Liver (tissue), 9 donors: ENCODE measurements around the gene FOXO3. TPM values are rescaled to one million over a fixed set of nuclear protein-coding genes. Genes with fewer than 3 reads are reported as not detected.
A peak's percentile ranks its signal among the peaks of the same experiment; 100 is the strongest.

Experiments
- DNase-seq: peaks from one replicate; pipeline ENCODE4 v3.0.0-alpha.2; 2017; ENCODE audit warnings: low spot score
- H3K27ac ChIP-seq, 2 donors: one replicate each; pipeline ENCODE4 v1.7.0; 2013; ENCODE audit warnings: inconsistent platforms in 2 of 2, low read length in 2 of 2, control low read depth in 1 of 2, low read depth in 1 of 2, mild to moderate bottlenecking in 1 of 2
- H3K27me3 ChIP-seq, 4 donors: one replicate each; pipeline versions ENCODE4 v1.6.1 to v1.7.0; 2013; ENCODE audit warnings: low read length in 3 of 4, inconsistent platforms in 1 of 4, mild to moderate bottlenecking in 1 of 4, moderate library complexity in 1 of 4; ENCODE audit not compliant: control insufficient read depth in 4 of 4, insufficient read depth in 4 of 4
- H3K36me3 ChIP-seq, 4 donors: one replicate each; pipeline versions ENCODE4 v1.6.1 to v1.7.0; 2013; ENCODE audit warnings: low read length in 3 of 4, mild to moderate bottlenecking in 3 of 4, low read depth in 1 of 4, moderate library complexity in 1 of 4; ENCODE audit not compliant: control insufficient read depth in 4 of 4, insufficient read depth in 3 of 4
- H3K4me1 ChIP-seq, 4 donors: one replicate each; pipeline versions ENCODE4 v1.6.1 to v1.7.0; 2013; ENCODE audit warnings: low read length in 3 of 4, mild to moderate bottlenecking in 3 of 4, moderate library complexity in 1 of 4; ENCODE audit not compliant: control insufficient read depth in 4 of 4, insufficient read depth in 4 of 4
- H3K4me3 ChIP-seq, 3 donors: one replicate each; pipeline versions ENCODE4 v1.6.1 to v1.7.0; 2013; ENCODE audit warnings: low read length in 3 of 3, control low read depth in 1 of 3, low read depth in 1 of 3, mild to moderate bottlenecking in 1 of 3
- H3K9ac ChIP-seq, 2 donors: one replicate each; pipeline ENCODE4 v1.7.0; 2013; ENCODE audit warnings: low read length in 2 of 2, mild to moderate bottlenecking in 2 of 2, moderate library complexity in 2 of 2, control low read depth in 1 of 2, low read depth in 1 of 2
- H3K9me3 ChIP-seq, 4 donors: one replicate each; pipeline versions ENCODE4 v1.6.1 to v1.7.0; 2013; ENCODE audit warnings: low read length in 3 of 4; ENCODE audit not compliant: control insufficient read depth in 4 of 4
- EGR1 ChIP-seq, 2 donors: IDR thresholded peaks; 2 replicates each; pipeline ENCODE4 v1.6.1; 2016 to 2018; ENCODE audit warnings: antibody characterized with exemption in 2 of 2, low read depth in 2 of 2
- FOXA1 ChIP-seq: IDR thresholded peaks from 2 replicates; pipeline ENCODE4 v1.6.1; 2016; ENCODE audit warnings: antibody characterized with exemption
- FOXA2 ChIP-seq: IDR thresholded peaks from 2 replicates; pipeline ENCODE4 v1.6.1; 2016; ENCODE audit warnings: antibody characterized with exemption
- GABPA ChIP-seq, 2 donors: IDR thresholded peaks in 1 of 2; conservative IDR thresholded peaks in 1 of 2; 2 replicates each; pipeline ENCODE4 v1.6.1; 2016; ENCODE audit warnings: antibody characterized with exemption in 2 of 2, mild to moderate bottlenecking in 1 of 2, moderate library complexity in 1 of 2
- HNF4A ChIP-seq, 2 donors: conservative IDR thresholded peaks; 2 replicates each; pipeline ENCODE4 v1.6.1; 2016; ENCODE audit warnings: antibody characterized with exemption in 2 of 2, mild to moderate bottlenecking in 2 of 2
- HNF4G ChIP-seq: IDR thresholded peaks from 2 replicates; pipeline ENCODE4 v1.6.1; 2016; ENCODE audit warnings: antibody characterized with exemption
- JUND ChIP-seq, 2 donors: IDR thresholded peaks; 2 replicates each; pipeline ENCODE4 v1.6.1; 2016; ENCODE audit warnings: antibody characterized with exemption in 2 of 2
- MAX ChIP-seq: IDR thresholded peaks from 2 replicates; pipeline ENCODE4 v1.6.1; 2016; ENCODE audit warnings: antibody characterized with exemption
- NR2F2 ChIP-seq: IDR thresholded peaks from 2 replicates; pipeline ENCODE4 v1.6.1; 2016; ENCODE audit warnings: antibody characterized with exemption
- RAD21 ChIP-seq, 2 donors: IDR thresholded peaks; 2 replicates each; pipeline ENCODE4 v1.6.1; 2016; ENCODE audit warnings: antibody characterized with exemption in 2 of 2, mild to moderate bottlenecking in 2 of 2
- RXRA ChIP-seq, 2 donors: IDR thresholded peaks; 2 replicates each; pipeline ENCODE4 v1.6.1; 2017 to 2018; ENCODE audit warnings: antibody characterized with exemption in 2 of 2, mild to moderate bottlenecking in 1 of 2
- SP1 ChIP-seq: IDR thresholded peaks from 2 replicates; pipeline ENCODE4 v1.6.1; 2018; ENCODE audit warnings: antibody characterized with exemption, mild to moderate bottlenecking
- YY1 ChIP-seq: IDR thresholded peaks from 2 replicates; pipeline ENCODE4 v1.6.1; 2016; ENCODE audit warnings: antibody characterized with exemption, mild to moderate bottlenecking
- ZBTB33 ChIP-seq: IDR thresholded peaks from 2 replicates; pipeline ENCODE4 v1.6.1; 2016; ENCODE audit warnings: antibody characterized with exemption
- whole genome bisulfite sequencing: extraction: QIAGEN DNeasy Blood & Tissue Kit; methylation state at CpG from one replicate; pipeline ENCODE4 v1.1.7; 2013; 5-methylcytosine and 5-hydroxymethylcytosine counted together
- polyA plus RNA-seq, 2 donors: library from polyadenylated mRNA; stranded (reverse) in 1 of 2; unstranded in 1 of 2; fragments of 200-250 nt in 1 of 2; fragments of >200 nt in 1 of 2; fragmentation: Nextera tagmentation in 1 of 2; extraction: Ambion mirVana in 1 of 2; gene quantifications; one replicate each; pipeline versions ENCODE4 v1.2.1 to v1.2.3, GENCODE V29; 2013 to 2015
- total RNA-seq, 2 donors: library from RNA; depleted of rRNA; stranded (reverse); fragments of >200 nt; gene quantifications; one replicate each; pipeline ENCODE4 v1.2.3, GENCODE V29; 2014
- TF ChIP-seq, protein P1 (sequence below): IDR thresholded peaks from 2 replicates; pipeline ENCODE4 v1.6.1; 2016; ENCODE audit warnings: antibody characterized with exemption, mild to moderate bottlenecking
- TF ChIP-seq, protein P2 (sequence below): fragments of 150-350 bp; IDR thresholded peaks from 2 replicates; pipeline ENCODE4 v1.5.1; 2017; ENCODE audit warnings: improper control_type of control experiment, low read depth, low read length; ENCODE audit not compliant: missing input control
- TF ChIP-seq, protein P3 (sequence below): IDR thresholded peaks from 2 replicates; pipeline ENCODE4 v1.6.1; 2016; ENCODE audit warnings: antibody characterized with exemption
- donor health status: healthy.
- donor health status: healthy.
- donor health status: healthy.
- donor health status: healthy.
- donor health status: healthy.

Gene FOXO3
- total and polyA plus RNA-seq, 4 donors = 6.0 to 72.2 (median 17.3) TPM

GRCh38 chr6:108660251-108660650 lies 99.5 kb downstream of the FOXO3 start:
- TF ChIP-seq FOXA2 (no peak), GABPA (IDR thresholded peaks at IDR 0.05 in 1 of 2, conservative IDR thresholded peaks at IDR 0.05 in 1 of 2) (no peak), MAX (no peak), NR2F2 (no peak), SP1 (no peak), RAD21 (IDR thresholded peaks at IDR 0.05) (no peak), HNF4G (no peak), HNF4A (conservative IDR thresholded peaks at IDR 0.05) (no peak), FOXA1 (no peak), JUND (IDR thresholded peaks at IDR 0.05) (no peak), EGR1 (IDR thresholded peaks at IDR 0.05; ENCODE audit: low read depth in 2 of 2) (no peak), RXRA (IDR thresholded peaks at IDR 0.05) (no peak), ZBTB33 (no peak), YY1 (no peak)
- TF ChIP-seq, protein P1, sequence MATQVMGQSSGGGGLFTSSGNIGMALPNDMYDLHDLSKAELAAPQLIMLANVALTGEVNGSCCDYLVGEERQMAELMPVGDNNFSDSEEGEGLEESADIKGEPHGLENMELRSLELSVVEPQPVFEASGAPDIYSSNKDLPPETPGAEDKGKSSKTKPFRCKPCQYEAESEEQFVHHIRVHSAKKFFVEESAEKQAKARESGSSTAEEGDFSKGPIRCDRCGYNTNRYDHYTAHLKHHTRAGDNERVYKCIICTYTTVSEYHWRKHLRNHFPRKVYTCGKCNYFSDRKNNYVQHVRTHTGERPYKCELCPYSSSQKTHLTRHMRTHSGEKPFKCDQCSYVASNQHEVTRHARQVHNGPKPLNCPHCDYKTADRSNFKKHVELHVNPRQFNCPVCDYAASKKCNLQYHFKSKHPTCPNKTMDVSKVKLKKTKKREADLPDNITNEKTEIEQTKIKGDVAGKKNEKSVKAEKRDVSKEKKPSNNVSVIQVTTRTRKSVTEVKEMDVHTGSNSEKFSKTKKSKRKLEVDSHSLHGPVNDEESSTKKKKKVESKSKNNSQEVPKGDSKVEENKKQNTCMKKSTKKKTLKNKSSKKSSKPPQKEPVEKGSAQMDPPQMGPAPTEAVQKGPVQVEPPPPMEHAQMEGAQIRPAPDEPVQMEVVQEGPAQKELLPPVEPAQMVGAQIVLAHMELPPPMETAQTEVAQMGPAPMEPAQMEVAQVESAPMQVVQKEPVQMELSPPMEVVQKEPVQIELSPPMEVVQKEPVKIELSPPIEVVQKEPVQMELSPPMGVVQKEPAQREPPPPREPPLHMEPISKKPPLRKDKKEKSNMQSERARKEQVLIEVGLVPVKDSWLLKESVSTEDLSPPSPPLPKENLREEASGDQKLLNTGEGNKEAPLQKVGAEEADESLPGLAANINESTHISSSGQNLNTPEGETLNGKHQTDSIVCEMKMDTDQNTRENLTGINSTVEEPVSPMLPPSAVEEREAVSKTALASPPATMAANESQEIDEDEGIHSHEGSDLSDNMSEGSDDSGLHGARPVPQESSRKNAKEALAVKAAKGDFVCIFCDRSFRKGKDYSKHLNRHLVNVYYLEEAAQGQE = no peak
- TF ChIP-seq, protein P2, sequence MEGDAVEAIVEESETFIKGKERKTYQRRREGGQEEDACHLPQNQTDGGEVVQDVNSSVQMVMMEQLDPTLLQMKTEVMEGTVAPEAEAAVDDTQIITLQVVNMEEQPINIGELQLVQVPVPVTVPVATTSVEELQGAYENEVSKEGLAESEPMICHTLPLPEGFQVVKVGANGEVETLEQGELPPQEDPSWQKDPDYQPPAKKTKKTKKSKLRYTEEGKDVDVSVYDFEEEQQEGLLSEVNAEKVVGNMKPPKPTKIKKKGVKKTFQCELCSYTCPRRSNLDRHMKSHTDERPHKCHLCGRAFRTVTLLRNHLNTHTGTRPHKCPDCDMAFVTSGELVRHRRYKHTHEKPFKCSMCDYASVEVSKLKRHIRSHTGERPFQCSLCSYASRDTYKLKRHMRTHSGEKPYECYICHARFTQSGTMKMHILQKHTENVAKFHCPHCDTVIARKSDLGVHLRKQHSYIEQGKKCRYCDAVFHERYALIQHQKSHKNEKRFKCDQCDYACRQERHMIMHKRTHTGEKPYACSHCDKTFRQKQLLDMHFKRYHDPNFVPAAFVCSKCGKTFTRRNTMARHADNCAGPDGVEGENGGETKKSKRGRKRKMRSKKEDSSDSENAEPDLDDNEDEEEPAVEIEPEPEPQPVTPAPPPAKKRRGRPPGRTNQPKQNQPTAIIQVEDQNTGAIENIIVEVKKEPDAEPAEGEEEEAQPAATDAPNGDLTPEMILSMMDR = no peak
- TF ChIP-seq, protein P3, sequence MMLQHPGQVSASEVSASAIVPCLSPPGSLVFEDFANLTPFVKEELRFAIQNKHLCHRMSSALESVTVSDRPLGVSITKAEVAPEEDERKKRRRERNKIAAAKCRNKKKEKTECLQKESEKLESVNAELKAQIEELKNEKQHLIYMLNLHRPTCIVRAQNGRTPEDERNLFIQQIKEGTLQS = no peak
- H3K27me3 ChIP-seq = no peaks in the 10 kb centered on the region
- H3K9me3 ChIP-seq = no peaks in the 10 kb centered on the region
- H3K36me3 ChIP-seq = peaks cover 0 to 8% (median 6%) of the 10 kb centered on the region in 4 donors
- no peak overlapping the region for H3K9ac ChIP-seq
- no peak overlapping the region for H3K27ac ChIP-seq
- no peak for DNase-seq
- H3K4me1 ChIP-seq = peaks cover 13 to 35% (median 25%) of the 10 kb centered on the region in 4 donors
- no peak overlapping the region for H3K4me3 ChIP-seq
- WGBS = 93% methylated on average over 4 of the region's 4 CpGs

DNA sequence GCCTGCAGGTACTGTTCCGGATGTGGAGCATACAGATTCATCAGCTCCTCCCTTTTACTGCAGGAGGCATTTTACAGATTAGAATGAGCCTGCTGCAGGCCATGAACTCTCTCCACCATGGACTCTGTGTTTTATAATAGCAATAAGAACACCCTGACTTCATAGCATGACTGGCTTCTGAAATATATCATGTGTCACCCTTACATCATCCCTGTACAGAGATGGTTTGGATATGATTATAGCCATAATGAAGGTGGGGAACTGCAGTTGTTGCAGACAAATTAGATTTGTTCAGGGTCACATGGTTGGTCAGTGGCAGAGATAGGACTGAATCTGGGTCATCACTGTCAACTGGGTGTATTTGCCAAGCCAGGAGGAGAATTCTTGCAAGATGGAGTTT lies 100.7 kb downstream of the FOXO3 start:
- H3K36me3 ChIP-seq = peaks cover 0 to 17% (median 6%) of the 10 kb centered on the region in 4 donors
- peaks cover 6 to 24% (median 17%) of the 10 kb centered on the region in 4 donors for H3K4me1 ChIP-seq
- TF ChIP-seq JUND (IDR thresholded peaks at IDR 0.05) = no peak
- peak in 1 of 2 donors; percentile 8 for TF ChIP-seq RXRA (IDR thresholded peaks at IDR 0.05)
- peak in 1 of 2 donors; percentile 19 for TF ChIP-seq RAD21 (IDR thresholded peaks at IDR 0.05)
- 82% methylated on average over 1 of the region's 1 CpG for WGBS
- no peak overlapping the region for H3K9ac ChIP-seq
- H3K27me3 ChIP-seq = no peaks in the 10 kb centered on the region
- no peak overlapping the region for H3K27ac ChIP-seq
- no peak for DNase-seq
- H3K4me3 ChIP-seq = no peak overlapping the region
- no peaks in the 10 kb centered on the region for H3K9me3 ChIP-seq
